Measurements from ENCODE around the gene PAPPA.

Gene PAPPA

GRCh38 chr9:116236979-116237378 is 83.4 kb downstream of the PAPPA start:
- no peak for DNase-seq

GRCh38 chr9:116237456-116237855 is 83.9 kb downstream of the PAPPA start:
- no peak for DNase-seq

GRCh38 chr9:116238225-116238624 is 84.6 kb downstream of the PAPPA start:
- no peak for DNase-seq

- DNase-seq = no peak
Observed at GRCh38 chr9:116238776-116239340, 85.3 kb downstream of the PAPPA start.

- DNase-seq = no peak
Observed at GRCh38 chr9:116243708-116244107, 90.1 kb downstream of the PAPPA start.

GRCh38 chr9:116247284-116247683 is 93.7 kb downstream of the PAPPA start:
- no peak for DNase-seq

- no peak for DNase-seq
Observed at GRCh38 chr9:116247791-116248374, 94.3 kb downstream of the PAPPA start.

GRCh38 chr9:116250891-116251290 is 97.3 kb downstream of the PAPPA start:
- no peak for DNase-seq

GRCh38 chr9:116251366-116251765 is 97.8 kb downstream of the PAPPA start:
- DNase-seq = no peak

- no peak for DNase-seq
Observed at GRCh38 chr9:116260531-116260930, 106.9 kb downstream of the PAPPA start.

GRCh38 chr9:116262448-116262847 is 108.9 kb downstream of the PAPPA start:
- no peak for DNase-seq

GRCh38 chr9:116264361-116264760 is 110.8 kb downstream of the PAPPA start:
- no peak for DNase-seq

- no peak for DNase-seq
Observed at GRCh38 chr9:116267021-116267420, 113.4 kb downstream of the PAPPA start.

GRCh38 chr9:116269250-116269649 is 115.7 kb downstream of the PAPPA start:
- no peak for DNase-seq

- no peak for DNase-seq
Observed at GRCh38 chr9:116270546-116270945, 117.0 kb downstream of the PAPPA start.

- DNase-seq = no peak
Observed at GRCh38 chr9:116271340-116271739, 117.7 kb downstream of the PAPPA start.

GRCh38 chr9:116271991-116272390 is 118.4 kb downstream of the PAPPA start:
- no peak for DNase-seq

- DNase-seq = no peak
Observed at GRCh38 chr9:116274293-116274692, 120.7 kb downstream of the PAPPA start.

GRCh38 chr9:116275418-116276195 is 122.0 kb downstream of the PAPPA start:
- no peak for DNase-seq

GRCh38 chr9:116276196-116276493 is 122.6 kb downstream of the PAPPA start:
- DNase-seq = no peak

GRCh38 chr9:116276651-116277121 is 123.1 kb downstream of the PAPPA start:
- no peak for DNase-seq

- no peak for DNase-seq
Observed at GRCh38 chr9:116278326-116278725, 124.7 kb downstream of the PAPPA start.

GRCh38 chr9:116279230-116279629 is 125.6 kb downstream of the PAPPA start:
- DNase-seq = no peak

GRCh38 chr9:116280529-116280928 is 126.9 kb downstream of the PAPPA start:
- no peak for DNase-seq

- DNase-seq = no peak
Observed at GRCh38 chr9:116282597-116282996, 129.0 kb downstream of the PAPPA start.
